Right lobe of liver (tissue), 6 donors: ENCODE results near the gene GGA1. TPM values are rescaled to one million over a fixed set of nuclear protein-coding genes. Genes with fewer than 3 reads are reported as not detected.
A peak's percentile ranks its signal among the peaks of the same experiment; 100 is the strongest.
"Not testable (repeated sequence)": the region's sequence is repeated elsewhere in the genome, so short reads cannot be mapped to it uniquely, and the experiment has no call there.

ENCODE experiments used
- ATAC-seq, 4 donors: fragments of 200-7000 bp; cut with Tn5 transposase; one replicate each; pipeline ENCODE4 v1.9.1; 2020; ENCODE audit warnings: mild to moderate bottlenecking in 4 of 4, moderate library complexity in 4 of 4
- DNase-seq, 3 donors: peaks; one replicate each; pipeline ENCODE4 v3.0.0-alpha.2; 2020
- H3K27ac ChIP-seq, 3 donors: fragments of 200-600 bp; one replicate each; pipeline ENCODE4 v1.8.0; 2022
- H3K27me3 ChIP-seq, 2 donors: fragments of 200-600 bp; one replicate each; pipeline ENCODE4 v1.8.0; 2022
- H3K36me3 ChIP-seq, 4 donors: fragments of 200-600 bp; sonication (generic) in 1 of 4; one replicate each; pipeline versions ENCODE4 v1.5.1 to v1.8.0; 2017 to 2022; ENCODE audit warnings: control low read depth in 1 of 4
- H3K4me1 ChIP-seq, 4 donors: fragments of 200-600 bp; sonication (generic) in 1 of 4; one replicate each; pipeline versions ENCODE4 v1.5.1 to v1.8.0; 2017 to 2022; ENCODE audit warnings: control low read depth in 1 of 4
- H3K4me3 ChIP-seq, 3 donors: fragments of 200-600 bp; one replicate each; pipeline ENCODE4 v1.8.0; 2022
- H3K9me3 ChIP-seq, 4 donors: fragments of 200-600 bp; sonication (generic) in 1 of 4; one replicate each; pipeline versions ENCODE4 v1.5.1 to v1.8.0; 2017 to 2022; ENCODE audit warnings: control low read depth in 1 of 4
- CTCF ChIP-seq, 4 donors: fragments of 200-600 bp in 3 of 4; fragments of 450-650 bp in 1 of 4; IDR thresholded peaks; one replicate each; pipeline versions ENCODE4 v1.5.1 to v1.8.0; 2016 to 2022; ENCODE audit warnings: antibody characterized with exemption in 4 of 4, mild to moderate bottlenecking in 2 of 4
- POLR2A ChIP-seq: fragments of 450-650 bp; IDR thresholded peaks from one replicate; pipeline ENCODE4 v1.6.1; 2017; ENCODE audit warnings: antibody characterized with exemption, mild to moderate bottlenecking
- whole genome bisulfite sequencing: methylation state at CpG from one replicate; pipeline ENCODE4 v1.1.6; 2018; ENCODE audit warnings: low coverage, low lambda C conversion rate; ENCODE audit not compliant: insufficient coverage; ENCODE audit errors: missing lambda C conversion rate; 5-methylcytosine and 5-hydroxymethylcytosine counted together
- intact Hi-C, 2 donors: fragments of 100-400 bp; cut with DNase I; formaldehyde crosslinking; loops; one replicate each; pipeline versions ENCODE4 v1.11.2 to v1.14.1; 2022
- total RNA-seq, 6 experiments: library from RNA; depleted of rRNA in 2 of 6; stranded (reverse); fragments of >200 nt in 2 of 6; fragmentation: NEBNext Ultra II Directional in 3 of 6; extraction: Animal tissue kit (Norgen Biotek cat#: 25700) in 3 of 6; gene quantifications; one replicate each; pipeline versions ENCODE4 v1.1.0 to v1.2.4, GENCODE V29; 2016 to 2023
- donor health status: DM: no; HTN: yes; CAD: no.
- donor health status: DM: no; HTN: no; CAD: no.
- donor health status: DM: no; HTN: no; CAD: no.
- donor health status: DM: no; HTN: yes; CAD: no.
- donor health status: DM: no; HTN: yes; CAD: no.

The GGA1 gene
- total RNA-seq, 6 experiments from 2014 or later: 18.4 to 27.3 (median 24.1) TPM

DNA sequence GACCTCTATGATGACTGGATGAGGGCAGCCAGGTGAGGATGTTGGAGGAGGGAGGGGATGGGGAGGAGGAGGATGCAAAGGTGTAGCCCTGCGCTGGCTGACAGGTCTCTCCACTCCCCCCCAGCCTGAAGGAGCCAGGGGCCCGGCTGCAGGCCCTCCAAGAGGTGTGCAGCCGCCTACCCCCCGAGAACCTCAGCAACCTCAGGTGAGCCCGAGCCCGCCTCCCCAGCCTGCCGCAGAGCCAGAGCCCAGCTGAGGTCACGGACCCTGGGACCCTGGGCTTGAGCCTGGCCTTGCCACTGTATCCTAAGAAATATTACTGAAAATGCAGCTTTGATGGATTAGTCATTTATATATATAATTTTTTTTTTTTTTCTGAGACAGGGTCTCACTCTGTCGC is 38.7 kb downstream of the GGA1 start:
- H3K36me3 ChIP-seq: no peaks in the 10 kb centered on the region
- H3K27ac ChIP-seq: no peak overlapping the region
- no peak overlapping the region for H3K4me3 ChIP-seq
- intact Hi-C loops: loop anchor here (10.0 kb wide), 1 partner anchor 77 kb away; no protein-coding TSS in a partner anchor
- TF ChIP-seq POLR2A: no peak
- WGBS: 50% methylated on average over 1 of the region's 9 CpGs
- ATAC-seq: no peak
- no peak for DNase-seq
- no peaks in the 10 kb centered on the region for H3K4me1 ChIP-seq
- no peaks in the 10 kb centered on the region for H3K9me3 ChIP-seq
- H3K27me3 ChIP-seq: no peaks in the 10 kb centered on the region

- H3K36me3 ChIP-seq: no peaks in the 10 kb centered on the region
Observed at GRCh38 chr22:37647928-37648327, 39.3 kb downstream of the GGA1 start.

GRCh38 chr22:37650463-37651136 is 42.0 kb downstream of the GGA1 start:
- ATAC-seq (no peak), DNase-seq (no peak)
- H3K27ac ChIP-seq: no peak overlapping the region
- H3K9me3 ChIP-seq: no peaks in the 10 kb centered on the region
- no peaks in the 10 kb centered on the region for H3K27me3 ChIP-seq
- intact Hi-C loops: no loop called here
- H3K4me1 ChIP-seq: no peaks in the 10 kb centered on the region
- no peak for TF ChIP-seq CTCF (IDR thresholded peaks at IDR 0.05)
- no peak for TF ChIP-seq POLR2A
- H3K4me3 ChIP-seq: no peak overlapping the region
- WGBS: 89% methylated on average over 4 of the region's 17 CpGs
- H3K36me3 ChIP-seq: no peaks in the 10 kb centered on the region

More at GRCh38 chr22:37647928-37648327, 39.3 kb downstream of the GGA1 start:
- peak in 1 of 3 donors; percentile 59 for DNase-seq
- no peaks in the 10 kb centered on the region for H3K27me3 ChIP-seq
- intact Hi-C loops: loop anchor here (10.0 kb wide), 1 partner anchor 77 kb away; no protein-coding TSS in a partner anchor
- H3K4me3 ChIP-seq: no peak overlapping the region
- H3K9me3 ChIP-seq: no peaks in the 10 kb centered on the region
- peak in 2 of 4 donors; percentile 13 to 66 for ATAC-seq
- 75% methylated on average over 6 of the region's 9 CpGs for WGBS
- no peaks in the 10 kb centered on the region for H3K4me1 ChIP-seq
- no peak for TF ChIP-seq CTCF (IDR thresholded peaks at IDR 0.05)
- TF ChIP-seq POLR2A: no peak
- no peak overlapping the region for H3K27ac ChIP-seq

DNA sequence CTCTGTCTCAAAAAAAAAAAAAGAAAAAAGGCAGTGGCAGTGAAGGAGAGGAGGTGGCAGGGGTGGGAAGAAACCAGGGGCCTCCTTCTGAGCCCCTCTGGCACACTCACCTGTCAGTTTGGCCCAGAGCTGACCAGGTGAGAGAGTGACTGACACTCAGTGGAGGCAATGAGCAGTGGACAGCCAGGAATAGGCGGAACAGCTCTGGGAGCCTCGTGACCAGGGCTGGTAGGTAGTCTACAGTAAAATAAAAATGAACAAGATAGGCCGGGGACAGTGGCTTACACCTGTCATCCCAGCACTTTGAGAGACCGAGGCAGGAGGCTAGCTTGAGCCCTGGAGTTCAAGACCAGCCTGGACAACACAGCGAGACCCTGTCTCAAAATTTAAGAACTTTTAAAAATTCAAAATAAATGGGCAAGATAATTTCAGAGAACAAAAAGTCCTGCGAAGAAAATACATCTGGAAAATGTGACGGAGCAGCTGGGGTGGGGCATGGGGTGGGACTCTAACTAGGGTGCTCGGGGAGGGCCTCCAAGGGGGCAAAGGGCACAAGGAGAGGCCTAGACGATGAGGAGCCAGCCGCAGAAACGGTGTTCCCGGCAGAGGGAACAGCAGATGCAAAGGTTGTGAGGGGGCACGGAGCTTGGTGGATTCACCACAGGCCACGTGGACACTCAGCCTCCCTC is 46.1 kb downstream of the GGA1 start:
- Histone ChIP-seq H3K27ac (no peak overlapping the region), H3K4me3 (no peak overlapping the region), H3K27me3 (no peaks in the 10 kb centered on the region), H3K36me3 (no peaks in the 10 kb centered on the region), H3K4me1 (peaks cover 0 to 8% (median 0%) of the 10 kb centered on the region in 4 donors), H3K9me3 (no peaks in the 10 kb centered on the region)
- DNase-seq (no peak), ATAC-seq (no peak)
- TF ChIP-seq CTCF (IDR thresholded peaks at IDR 0.05): no peak
- no peak for TF ChIP-seq POLR2A
- WGBS: 85% methylated on average over 8 of the region's 14 CpGs
- intact Hi-C loops: no loop called here

DNA sequence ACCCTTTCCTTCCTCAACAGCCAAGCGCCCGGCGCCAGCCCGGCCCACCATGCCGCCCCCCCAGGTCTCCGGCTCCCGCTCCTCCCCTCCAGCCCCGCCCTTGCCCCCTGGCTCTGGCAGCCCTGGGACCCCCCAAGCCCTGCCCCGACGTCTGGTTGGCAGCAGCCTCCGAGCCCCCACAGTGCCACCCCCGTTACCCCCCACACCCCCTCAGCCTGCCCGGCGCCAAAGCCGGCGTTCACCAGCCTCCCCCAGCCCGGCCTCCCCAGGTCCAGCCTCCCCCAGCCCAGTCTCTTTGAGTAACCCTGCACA is 46.6 kb downstream of the GGA1 start:
- 92% methylated on average over 9 of the region's 17 CpGs for WGBS
- H3K4me3 ChIP-seq: no peak overlapping the region
- H3K9me3 ChIP-seq: no peaks in the 10 kb centered on the region
- H3K4me1 ChIP-seq: peaks cover 0 to 13% (median 0%) of the 10 kb centered on the region in 4 donors
- H3K27me3 ChIP-seq: no peaks in the 10 kb centered on the region
- intact Hi-C loops: no loop called here
- ATAC-seq (no peak), DNase-seq (peak in 1 of 3 donors; percentile 42)
- H3K36me3 ChIP-seq: no peaks in the 10 kb centered on the region
- TF ChIP-seq CTCF (IDR thresholded peaks at IDR 0.05): no peak
- TF ChIP-seq POLR2A: no peak
- no peak overlapping the region for H3K27ac ChIP-seq

DNA sequence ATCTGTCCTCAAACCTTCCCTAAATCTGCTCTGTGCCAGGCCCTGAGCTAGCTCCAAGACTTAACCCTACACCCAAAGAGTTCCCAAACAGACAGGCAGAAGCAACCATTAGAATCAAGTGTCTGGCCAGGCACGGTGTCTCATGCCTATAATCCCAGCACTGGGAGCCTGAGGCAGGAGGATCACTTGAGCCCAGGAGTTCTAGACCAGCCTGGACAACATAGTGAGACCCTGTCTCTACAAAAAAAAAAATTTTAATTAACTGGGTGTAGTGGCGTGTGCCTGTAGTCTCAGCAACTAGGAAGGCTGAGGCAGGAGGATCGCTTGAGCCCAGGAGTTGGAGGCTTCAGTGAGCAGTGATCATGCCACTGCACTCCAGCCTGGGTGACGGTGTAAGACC is 47.9 kb downstream of the GGA1 start:
- 100% methylated on average over 4 of the region's 4 CpGs for WGBS
- intact Hi-C loops, H3K27me3 ChIP-seq, H3K27ac ChIP-seq, H3K9me3 ChIP-seq, DNase-seq, H3K4me3 ChIP-seq, ATAC-seq, H3K36me3 ChIP-seq: not testable (repeated sequence)
- peaks cover 0 to 27% (median 6%) of the 10 kb centered on the region in 4 donors for H3K4me1 ChIP-seq
